Measurements from ENCODE around the gene CD79B.

DNA sequence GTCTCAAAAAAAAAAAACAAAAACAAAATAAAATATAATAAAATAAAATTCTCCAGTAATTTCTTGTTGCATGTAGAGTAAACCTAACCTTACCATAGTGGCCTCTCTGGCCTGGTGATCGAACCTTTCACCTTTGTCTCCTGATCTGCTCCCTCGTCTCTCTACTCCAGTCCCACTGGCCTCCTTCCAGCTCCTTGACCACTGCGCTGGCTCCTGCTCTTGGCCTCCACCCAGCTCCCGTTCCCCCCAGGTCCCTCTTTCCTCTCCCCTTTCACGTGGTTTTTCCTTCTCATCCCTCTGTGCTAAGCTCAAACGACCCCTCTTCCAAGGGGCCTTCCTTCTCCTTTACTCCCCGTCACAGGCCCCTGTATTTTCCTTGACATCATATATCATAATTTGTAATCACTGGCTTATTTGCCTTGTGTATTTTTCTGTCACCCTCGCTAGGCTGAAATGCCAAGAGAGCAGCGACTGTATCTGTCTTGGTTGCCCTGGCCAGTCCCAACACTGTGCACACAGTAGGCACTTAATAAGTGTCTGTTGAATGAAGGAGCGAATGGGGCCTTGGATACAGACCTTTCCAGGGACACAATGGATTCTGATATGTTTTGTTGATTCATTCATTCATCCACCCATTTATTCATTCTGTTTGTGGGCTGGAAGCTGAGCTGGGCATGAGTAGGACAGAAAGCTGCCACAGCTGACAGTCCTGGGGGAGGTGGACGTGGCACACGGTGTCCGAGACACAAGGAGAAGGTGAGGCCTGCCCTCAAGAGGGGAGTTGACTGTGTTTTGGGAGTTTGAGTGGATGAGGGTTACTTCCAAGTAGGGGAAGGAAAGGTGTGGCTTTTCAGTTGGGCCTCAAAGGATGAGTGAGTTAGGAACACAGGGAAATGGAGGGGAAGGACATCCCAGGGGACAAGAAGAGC is 46.4 kb upstream of the CD79B start:
- TF ChIP-seq, protein P1, sequence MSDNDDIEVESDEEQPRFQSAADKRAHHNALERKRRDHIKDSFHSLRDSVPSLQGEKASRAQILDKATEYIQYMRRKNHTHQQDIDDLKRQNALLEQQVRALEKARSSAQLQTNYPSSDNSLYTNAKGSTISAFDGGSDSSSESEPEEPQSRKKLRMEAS (IDR thresholded peaks at IDR 0.05), result no peak
- TF ChIP-seq RAD21 (IDR thresholded peaks at IDR 0.05 in 1 of 2, conservative IDR thresholded peaks at IDR 0.05 in 1 of 2; ENCODE audit: low read depth in 2 of 2, low read length in 2 of 2) (no peak), TBP (IDR thresholded peaks at IDR 0.05; ENCODE audit: low read depth, low read length) (no peak), CTCF (IDR thresholded peaks at IDR 0.05; ENCODE audit: control extremely low read depth in 1 of 3, insufficient read depth in 1 of 3, low read depth in 1 of 3, low read length in 3 of 3) (no peak), ZNF274 (IDR thresholded peaks at IDR 0.05; ENCODE audit: borderline replicate concordance, extremely low read depth, low read length) (no peak), GABPA (IDR thresholded peaks at IDR 0.05; ENCODE audit: borderline replicate concordance, insufficient read depth, low read length) (no peak), POLR2AphosphoS5 (IDR thresholded peaks at IDR 0.05; ENCODE audit: low read depth, low read length) (no peak), RNF2 (IDR thresholded peaks at IDR 0.05; ENCODE audit: borderline replicate concordance, low read depth, low read length, missing control alignments, poor library complexity, severe bottlenecking) (no peak), EP300 (IDR thresholded peaks at IDR 0.05; ENCODE audit: borderline replicate concordance in 1 of 2, low read depth in 2 of 2, low read length in 2 of 2) (no peak), HDAC2 (IDR thresholded peaks at IDR 0.05; ENCODE audit: borderline replicate concordance in 1 of 2, low read depth in 2 of 2, low read length in 2 of 2) (no peak), POLR2A (IDR thresholded peaks at IDR 0.05; ENCODE audit: control extremely low read depth in 1 of 2, low read depth in 2 of 2, low read length in 2 of 2) (no peak)
